Keratinocyte (primary cell): Measurements from ENCODE around the gene DLX4.

Experiments used
- CTCF ChIP-seq, 3 experiments: IDR thresholded peaks in 1 of 3; conservative IDR thresholded peaks in 1 of 3; optimal IDR thresholded peaks in 1 of 3; 2 replicates in 2 of 3; 3 replicates in 1 of 3; pipeline versions ENCODE3 to v1.5.1; 2011; ENCODE audit warnings: low read length in 3 of 3, mild to moderate bottlenecking in 3 of 3, moderate library complexity in 2 of 3, control low read depth in 1 of 3, inconsistent platforms in 1 of 3; ENCODE audit not compliant: insufficient read depth in 2 of 3; ENCODE audit errors: extremely low read depth in 1 of 3
- EZH2 ChIP-seq: IDR thresholded peaks from one replicate; pipeline ENCODE4 v1.6.1; 2012; ENCODE audit warnings: inconsistent platforms, mild to moderate bottlenecking, low read length, moderate library complexity

GRCh38 chr17:49979748-49980479, 10.9 kb downstream of the DLX4 start:
- TF ChIP-seq CTCF (optimal IDR thresholded peaks at IDR 0.05 in 1 of 3, IDR thresholded peaks at IDR 0.05 in 1 of 3, conservative IDR thresholded peaks at IDR 0.05 in 1 of 3; ENCODE audit: extremely low read depth in 1 of 3, insufficient read depth in 2 of 3, low read length in 3 of 3), result no peak
- TF ChIP-seq EZH2, result no peak
